Activated CD4-positive, CD25-positive, alpha-beta regulatory T cell treated with anti-CD3 and anti-CD28 coated beads, Interleukin-2, amount 50 U/mL, for 24 hours (primary cell): ENCODE data around the gene SLC22A31.
A peak's percentile ranks its signal among the peaks of the same experiment; 100 is the strongest.

Experiments
- ATAC-seq, 2 donors: fragments of 150-1000 bp; cut with Tn5 transposase; one replicate each; pipeline ENCODE4 v1.10.0; 2021; ENCODE audit warnings: mild to moderate bottlenecking in 1 of 2, moderate library complexity in 1 of 2

The SLC22A31 gene

DNA sequence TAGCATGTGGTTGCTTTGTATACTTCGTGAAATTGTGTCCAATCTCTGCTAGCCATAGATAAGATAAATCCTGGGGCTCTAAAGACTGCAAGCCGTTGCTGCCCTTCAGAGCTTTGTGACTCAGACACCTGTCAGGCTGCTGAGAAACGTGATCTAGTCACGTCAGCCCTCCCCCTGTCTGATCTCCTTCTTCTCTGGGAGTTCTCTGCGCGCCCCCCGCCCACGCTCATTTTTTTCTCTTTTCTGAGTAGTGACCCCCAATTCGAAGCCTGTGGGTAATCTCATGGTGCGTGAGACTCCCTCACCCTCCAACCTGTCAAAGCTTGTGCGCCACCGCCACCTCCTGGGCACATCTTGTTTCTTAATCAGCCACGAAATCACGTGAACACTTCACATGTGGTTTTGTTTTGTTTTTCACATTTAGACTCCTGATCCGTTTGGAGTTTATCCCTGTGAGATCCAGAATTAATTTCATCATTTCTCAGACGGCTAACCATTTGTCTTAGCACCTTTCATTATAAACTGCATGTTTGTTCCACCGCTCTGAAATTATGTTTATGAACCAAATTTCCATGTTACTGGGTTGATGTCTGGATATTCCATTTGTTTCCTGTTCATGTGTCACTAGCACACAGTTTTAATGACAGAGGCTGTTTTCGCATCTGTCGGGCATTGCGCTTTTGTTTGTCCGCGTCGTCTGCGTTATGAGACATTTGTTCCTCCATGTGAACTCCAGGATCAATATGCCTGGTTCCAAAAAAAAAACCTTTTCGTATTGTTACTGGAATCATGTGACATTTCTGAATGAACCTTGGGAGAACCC lies 16.2 kb upstream of the SLC22A31 start:
- peak; percentile 82 to 83 for ATAC-seq

DNA sequence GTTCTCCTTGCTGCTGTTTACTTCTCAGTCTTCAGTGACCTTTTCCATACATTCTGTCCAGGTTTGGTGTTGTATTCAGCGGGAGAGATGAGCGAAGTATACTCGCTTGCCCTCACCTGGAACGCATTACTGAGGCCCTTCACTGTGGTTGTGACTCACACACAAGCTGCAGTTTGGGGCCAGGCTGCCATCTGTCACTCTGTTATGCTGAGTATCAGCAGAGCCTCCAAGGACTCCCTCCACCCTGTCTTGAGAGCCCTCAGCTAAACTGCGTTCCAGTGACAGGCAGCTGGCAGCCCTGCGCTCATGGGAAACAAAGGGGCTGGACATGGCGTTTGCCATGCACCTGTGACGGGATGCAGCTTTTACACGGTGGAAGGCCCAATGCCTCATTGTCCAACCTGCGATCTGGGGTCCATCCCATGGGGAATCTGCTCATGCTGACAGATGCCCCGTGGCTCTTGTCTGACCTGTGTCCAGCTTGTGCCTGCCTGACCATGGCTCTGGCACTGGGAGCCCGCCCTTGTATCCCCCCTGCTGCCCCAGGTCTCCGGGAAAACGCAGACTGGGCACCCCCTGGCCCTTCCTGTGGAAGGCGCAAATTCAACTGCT lies 10.7 kb upstream of the SLC22A31 start:
- ATAC-seq: no peak

DNA sequence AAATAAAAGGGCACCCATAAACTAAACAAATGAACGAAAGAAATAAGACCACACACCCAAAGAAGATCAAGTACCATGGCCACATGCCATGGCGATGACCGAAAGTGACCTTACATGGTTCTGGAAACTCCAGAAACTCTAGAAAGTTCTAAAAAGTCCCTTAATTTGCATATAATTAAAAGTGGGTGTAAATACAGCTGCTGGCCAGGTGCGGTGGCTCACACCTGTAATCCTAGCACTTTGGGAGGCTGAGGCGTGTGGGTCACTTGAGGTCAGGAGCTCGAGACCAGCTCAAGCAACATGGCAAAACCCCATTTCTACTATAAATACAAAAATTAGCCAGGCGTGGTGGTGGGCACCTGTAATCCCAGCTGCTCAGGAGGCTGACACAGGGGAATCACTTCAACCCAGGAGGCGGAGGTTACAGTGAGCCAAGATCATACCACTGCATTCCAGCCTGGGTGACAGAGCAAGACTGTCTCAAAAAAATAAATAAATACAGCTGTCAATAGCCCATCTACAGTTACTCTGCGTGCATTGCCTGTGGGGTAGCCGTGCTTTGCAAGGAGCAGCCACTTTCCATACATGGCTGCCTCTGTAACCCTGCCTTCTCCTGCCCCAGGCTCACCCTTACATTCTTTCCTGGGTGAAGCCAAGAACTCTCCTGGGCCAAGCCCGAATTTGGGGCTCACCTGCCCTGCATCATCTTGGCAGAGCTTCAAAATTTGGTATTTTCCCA lies 10.0 kb upstream of the SLC22A31 start:
- ATAC-seq: no peak

DNA sequence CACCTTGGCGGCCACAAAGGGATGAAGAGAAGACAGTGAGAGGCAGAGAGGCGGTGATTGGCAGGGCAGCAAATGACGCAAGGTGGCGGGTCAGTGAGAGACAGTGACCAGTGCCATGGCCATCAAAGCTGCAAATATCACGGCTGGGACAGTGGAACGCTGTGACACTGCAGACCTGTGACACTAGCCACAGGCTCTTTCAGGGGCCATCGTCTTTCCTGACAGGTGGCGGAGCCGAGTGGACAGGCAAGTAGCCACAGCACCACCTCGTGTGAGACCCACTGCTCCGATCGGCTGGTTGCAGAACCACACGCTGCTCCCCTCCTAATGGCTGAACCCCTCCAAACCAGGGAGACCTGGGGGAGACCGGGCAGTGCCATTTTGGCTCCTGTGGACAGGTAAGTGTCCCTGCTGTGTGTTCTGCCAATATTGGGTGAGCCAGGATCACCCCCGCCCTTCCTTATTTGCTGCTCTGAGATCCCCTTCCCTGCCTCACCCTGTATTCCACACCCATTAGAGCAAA lies 9.2 kb upstream of the SLC22A31 start:
- no peak for ATAC-seq

DNA sequence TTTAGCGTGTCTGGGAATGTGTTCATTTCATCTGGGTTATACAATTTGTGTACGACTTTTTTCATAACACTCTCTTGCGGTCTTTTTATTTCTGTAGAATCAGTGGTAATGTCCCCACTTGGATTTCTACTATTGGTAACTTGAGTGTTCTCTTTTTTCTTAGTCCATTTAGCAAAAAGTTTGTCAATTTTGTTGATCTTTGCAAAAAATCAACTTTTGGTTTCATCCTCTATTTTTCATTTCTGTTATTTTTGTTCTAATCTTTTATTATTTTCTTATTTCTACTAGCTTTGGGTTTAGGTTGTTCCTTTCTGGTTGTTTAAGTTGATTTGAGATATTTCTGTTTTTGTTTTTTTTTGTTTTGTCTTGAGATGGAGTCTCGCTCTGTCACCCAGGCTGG lies 7.7 kb upstream of the SLC22A31 start:
- no peak for ATAC-seq

DNA sequence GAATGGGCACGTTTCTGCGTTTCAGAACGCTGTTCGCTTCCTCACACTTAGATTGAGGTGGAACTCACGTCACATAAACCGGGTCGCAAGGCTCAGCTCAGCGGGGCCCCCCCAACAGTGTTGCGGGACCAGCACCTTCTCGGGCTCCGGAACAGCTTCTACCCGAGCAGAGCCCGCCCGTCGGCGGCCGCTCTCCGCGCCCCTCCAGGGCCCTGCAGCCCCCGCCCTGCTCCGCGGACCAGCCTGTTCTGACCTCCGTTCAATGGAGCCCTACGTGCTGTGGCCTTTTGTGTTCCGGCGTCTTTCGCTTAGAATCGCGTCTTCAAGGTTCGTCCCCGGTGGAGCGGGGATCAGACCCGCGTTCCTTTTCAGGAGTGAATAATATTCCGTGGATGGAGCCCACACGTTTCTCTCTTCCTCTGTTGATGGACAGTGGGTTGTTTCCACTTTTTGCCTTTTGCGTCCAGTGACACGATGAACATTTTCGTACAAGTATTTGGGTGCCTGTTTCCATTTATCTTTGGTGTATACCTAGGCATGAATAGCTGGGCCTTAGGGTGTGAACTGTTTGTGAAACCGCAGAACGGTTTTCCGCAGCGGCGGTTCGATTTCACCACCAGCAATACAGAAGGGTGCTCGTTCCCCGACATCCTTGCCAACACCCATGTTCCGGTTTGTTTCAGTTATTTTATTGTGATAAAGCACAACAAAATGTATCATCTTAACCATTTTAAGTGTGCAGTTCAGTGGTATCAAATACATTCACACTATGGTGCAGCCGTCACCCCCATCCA lies 2.3 kb upstream of the SLC22A31 start:
- ATAC-seq: no peak

DNA sequence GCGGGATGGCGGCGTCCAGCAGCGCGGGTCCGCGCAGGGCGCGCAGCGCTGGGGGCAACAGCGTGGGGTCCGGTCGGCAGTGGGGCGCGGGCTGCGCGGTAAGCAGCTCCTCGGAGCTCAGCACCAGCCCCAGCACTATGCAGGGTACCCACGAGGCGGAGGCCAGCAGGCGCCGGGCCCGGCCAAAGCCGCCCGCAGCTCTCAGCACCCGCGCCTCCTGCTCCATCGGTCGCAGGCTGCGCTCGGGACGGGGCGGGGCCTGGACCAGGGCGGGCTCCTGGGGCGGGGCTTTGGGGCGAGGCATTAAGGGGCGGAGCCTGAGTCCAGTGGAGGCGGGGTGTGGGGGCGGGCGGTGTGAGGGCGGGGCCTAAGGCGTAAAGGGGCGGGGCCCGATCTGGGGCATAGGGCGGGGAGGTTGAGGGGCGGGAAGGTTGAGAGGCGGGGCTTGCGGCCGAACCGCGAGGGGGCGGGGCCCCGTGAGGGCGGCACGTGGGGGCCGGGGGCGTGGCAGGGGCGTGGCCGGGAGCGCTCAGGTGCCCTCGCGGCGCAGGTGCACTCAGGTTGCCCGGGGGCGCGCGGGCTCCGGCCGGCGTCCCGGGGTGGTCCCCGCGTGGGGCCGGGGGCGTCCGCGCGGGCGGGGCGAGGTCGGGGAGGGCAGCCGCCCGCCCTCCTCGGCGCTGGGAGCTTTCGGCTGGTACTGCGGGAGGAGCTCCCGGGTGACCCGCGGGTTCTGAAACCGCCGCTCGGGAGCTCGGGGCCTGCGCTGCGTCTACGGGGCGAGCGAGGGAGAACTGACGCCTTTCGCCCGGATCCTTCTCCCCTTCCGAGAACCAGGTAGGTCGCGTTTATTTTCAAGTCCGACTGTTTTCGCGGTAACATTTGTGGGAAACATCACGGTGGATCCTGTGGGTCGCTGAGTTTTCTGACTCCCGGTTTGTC lies 1.4 kb upstream of the SLC22A31 start:
- peak; percentile 68 to 70 for ATAC-seq

DNA sequence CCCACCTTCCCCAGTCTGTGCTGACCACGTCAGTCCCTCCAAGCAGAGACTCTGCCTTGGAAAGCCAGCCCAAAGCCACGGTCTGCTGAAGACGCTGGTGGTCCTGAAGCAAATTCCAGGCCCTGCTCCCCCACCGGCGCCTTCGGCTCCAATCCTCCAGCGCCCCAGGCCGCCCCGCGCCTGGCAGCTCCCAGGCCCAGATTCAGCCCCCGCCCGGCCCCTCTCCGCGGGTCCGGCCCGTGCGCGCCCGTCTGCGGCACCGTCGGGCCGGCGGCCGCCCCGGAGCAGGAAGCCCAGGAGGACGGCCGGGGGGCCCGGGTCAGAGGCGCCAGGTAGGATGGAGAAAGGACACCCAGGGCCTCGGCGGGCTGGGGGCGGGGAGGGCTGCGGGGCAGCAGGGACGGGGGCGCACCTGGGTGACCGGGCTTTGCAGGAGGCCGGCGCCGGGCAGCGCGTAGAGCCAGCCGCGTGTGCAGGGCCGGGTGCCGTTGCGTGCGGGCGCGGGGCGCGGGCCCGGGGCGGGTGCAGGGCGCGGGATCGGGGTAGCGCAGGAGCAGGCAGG lies 594 bp upstream of the SLC22A31 start:
- no peak for ATAC-seq

GRCh38 chr16:89199241-89200123 lies 855 bp downstream of the SLC22A31 start:
- ATAC-seq: no peak

DNA sequence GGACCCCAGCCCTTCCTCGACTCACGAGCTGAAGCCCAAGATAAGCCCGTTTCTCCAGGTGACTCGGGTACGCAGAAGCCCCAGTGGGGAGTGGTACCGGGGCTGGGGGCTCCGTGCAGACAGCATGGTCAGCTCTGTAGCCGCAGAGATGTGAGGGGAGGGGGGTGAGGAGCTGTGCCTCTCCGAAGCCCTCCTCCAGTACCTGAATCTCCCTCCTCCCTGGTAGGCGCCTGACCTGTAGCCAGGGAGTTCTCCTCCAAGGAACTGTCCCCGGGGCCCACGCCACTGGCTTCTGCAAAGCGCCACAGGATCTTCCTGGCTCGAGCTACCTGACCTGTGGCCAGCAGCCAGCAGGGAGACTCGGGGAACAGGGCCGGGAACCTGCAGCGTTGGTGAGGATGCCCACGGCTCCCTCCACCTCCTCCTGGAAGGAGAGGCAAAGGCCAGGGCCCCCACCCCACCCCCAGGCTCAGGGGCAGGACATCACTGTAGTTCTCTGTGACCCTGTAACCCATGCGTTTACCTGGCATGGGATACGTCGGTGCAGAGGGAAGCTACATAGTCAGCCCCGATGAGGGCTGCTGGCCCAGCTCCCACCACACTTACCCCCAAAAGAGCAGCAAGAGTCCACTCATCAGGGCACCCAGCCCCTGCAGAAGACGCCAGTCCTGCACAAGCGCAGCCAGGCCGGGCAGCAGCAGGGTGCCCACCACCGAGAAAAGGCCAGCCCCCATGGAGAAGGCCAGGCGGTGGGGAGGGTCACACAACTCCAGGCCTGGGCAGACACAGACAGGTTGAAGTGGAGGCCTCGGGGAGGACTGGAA lies 1.7 kb downstream of the SLC22A31 start:
- ATAC-seq: no peak

DNA sequence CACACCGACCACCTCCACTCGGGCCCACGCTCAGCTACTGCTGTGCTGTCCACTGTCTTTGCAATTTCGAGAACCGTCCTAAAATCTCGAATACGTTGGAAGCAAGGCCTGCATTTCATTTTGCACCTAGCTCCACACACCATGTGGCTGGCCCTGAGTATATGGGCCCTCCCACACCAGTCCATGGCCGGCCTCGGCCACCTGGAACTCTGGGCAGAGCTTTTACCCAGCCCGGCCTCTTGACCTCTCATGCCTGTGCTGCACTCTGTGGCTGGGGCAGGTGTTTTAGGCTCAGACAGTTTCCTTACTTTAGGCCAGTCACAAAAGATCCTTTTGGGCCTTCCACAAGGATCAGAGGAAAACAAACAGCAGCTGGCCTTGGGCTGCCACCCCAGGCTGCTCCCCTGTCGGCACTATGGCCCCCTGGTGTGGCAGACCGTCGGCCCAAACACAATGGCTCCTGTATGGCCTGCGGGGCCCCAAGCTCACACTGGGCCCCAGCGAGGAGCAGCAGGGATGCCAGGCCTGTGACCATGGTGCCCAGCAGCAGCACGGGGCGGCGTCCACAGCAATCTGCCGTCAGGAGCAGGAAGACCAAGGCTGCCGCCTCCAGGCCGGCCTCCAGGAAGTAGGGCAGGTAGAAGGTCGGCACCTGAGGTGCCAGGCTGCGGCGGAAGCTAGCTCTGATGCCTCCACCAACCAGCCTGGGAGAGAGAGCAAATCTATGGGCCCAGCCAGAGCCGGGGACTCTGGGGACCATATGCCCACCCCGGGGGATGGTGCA lies 2.5 kb downstream of the SLC22A31 start:
- ATAC-seq: no peak

- ATAC-seq: no peak
These were observed 3.2 kb downstream of the SLC22A31 start for GRCh38 chr16:89197033-89197632.

GRCh38 chr16:89195521-89196171 lies 4.7 kb downstream of the SLC22A31 start:
- no peak for ATAC-seq

DNA sequence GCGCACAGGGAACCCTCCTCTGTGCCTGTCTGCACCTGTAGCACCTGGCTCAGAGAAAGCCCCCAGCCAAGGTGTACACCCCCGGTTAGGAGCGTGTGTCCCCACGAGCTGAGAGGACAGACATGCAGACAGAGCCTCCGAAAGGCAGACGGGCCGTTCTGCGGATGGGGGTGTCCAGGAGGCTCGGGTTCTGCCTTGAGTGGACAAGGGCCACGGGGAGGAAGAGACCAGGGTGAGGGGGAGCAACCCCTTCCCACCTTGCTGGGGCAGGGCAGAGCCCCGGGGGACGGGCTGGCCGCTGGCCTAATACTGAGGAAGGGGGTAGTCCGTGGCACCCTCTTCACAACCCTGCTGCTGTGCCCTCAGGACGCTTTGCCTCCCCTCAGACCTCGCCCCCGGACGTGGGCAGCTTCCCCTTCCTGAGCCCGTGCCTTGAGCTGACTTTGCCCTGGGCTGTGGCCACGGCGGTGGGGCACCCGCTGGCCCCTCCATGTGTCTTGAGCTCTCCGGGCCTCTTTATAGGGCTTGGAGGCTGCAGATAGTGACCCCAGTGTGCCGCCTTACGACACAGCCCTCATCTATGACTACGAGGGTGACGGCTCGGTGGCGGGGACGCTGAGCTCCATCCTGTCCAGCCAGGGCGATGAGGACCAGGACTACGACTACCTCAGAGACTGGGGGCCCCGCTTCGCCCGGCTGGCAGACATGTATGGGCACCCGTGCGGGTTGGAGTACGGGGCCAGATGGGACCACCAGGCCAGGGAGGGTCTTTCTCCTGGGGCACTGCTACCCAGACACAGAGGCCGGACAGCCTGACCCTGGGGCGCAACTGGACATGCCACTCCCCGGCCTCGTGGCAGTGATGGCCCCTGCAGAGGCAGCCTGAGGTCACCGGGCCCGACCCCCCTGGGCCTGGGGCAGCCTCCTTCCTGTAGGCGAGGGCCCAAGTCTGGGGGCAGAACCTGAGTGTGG lies 5.7 kb downstream of the SLC22A31 start:
- no peak for ATAC-seq

DNA sequence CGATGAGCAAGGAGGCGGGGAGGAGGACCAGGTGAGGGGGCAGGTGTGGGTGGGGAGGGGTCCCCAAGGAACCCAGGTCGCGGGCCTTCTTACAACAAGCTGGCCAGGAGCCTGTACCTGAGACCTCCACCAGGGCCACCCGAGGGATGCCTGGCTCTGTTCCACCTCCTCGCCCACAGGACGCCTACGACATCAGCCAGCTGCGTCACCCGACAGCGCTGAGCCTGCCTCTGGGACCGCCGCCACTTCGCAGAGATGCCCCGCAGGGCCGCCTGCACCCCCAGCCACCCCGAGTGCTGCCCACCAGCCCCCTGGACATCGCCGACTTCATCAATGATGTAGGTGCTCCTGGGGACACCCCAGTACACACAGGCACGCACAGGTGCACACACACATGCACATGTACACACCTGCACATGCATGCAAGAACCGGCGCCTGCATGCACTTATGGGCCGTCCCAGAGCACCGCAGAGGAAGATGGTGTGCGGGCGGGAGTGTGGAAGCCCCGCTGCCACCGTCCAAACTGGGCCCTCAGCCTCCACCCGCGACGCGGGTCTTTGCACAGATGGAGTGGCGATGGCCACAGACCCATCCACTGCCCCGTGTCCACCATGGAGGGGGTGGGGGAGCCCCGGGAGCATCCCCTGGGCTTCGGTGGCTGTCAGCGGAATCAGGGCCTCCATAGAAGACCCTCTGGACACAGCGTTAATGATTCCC lies 6.6 kb downstream of the SLC22A31 start:
- ATAC-seq: no peak
